ENCODE data around the gene ZCCHC7.

ZCCHC7 gene

GRCh38 chr9:37255944-37256862 lies 135.8 kb downstream of the ZCCHC7 start:
- Histone ChIP-seq H3K9me3 (ENCODE audit: control insufficient read depth in 5 of 5, low read length in 5 of 5) (no peaks in the 10 kb centered on the region), H3K27me3 (ENCODE audit: control insufficient read depth in 5 of 5, insufficient read depth in 4 of 5, low read length in 5 of 5) (no peaks in the 10 kb centered on the region), H3K4me1 (ENCODE audit: control insufficient read depth in 5 of 5, insufficient read depth in 5 of 5, low read length in 5 of 5) (no peaks in the 10 kb centered on the region), H3K4me3 (ENCODE audit: low read depth in 1 of 5, low read length in 5 of 5) (no peak overlapping the region), H3K36me3 (ENCODE audit: control insufficient read depth in 5 of 5, insufficient read depth in 5 of 5, low read length in 5 of 5) (peaks cover 0 to 7% (median 0%) of the 10 kb centered on the region in 5 donors), H3K9ac (ENCODE audit: low read length in 5 of 5) (no peak overlapping the region), H3K27ac (ENCODE audit: low read depth, low read length) (no peak overlapping the region)

GRCh38 chr9:37259951-37260350 lies 139.6 kb downstream of the ZCCHC7 start:
- Histone ChIP-seq H3K9me3 (ENCODE audit: control insufficient read depth in 5 of 5, low read length in 5 of 5) (no peaks in the 10 kb centered on the region), H3K9ac (ENCODE audit: low read length in 5 of 5) (no peak overlapping the region), H3K4me3 (ENCODE audit: low read depth in 1 of 5, low read length in 5 of 5) (no peak overlapping the region), H3K27me3 (ENCODE audit: control insufficient read depth in 5 of 5, insufficient read depth in 4 of 5, low read length in 5 of 5) (no peaks in the 10 kb centered on the region), H3K36me3 (ENCODE audit: control insufficient read depth in 5 of 5, insufficient read depth in 5 of 5, low read length in 5 of 5) (peaks cover 0 to 7% (median 0%) of the 10 kb centered on the region in 5 donors), H3K4me1 (ENCODE audit: control insufficient read depth in 5 of 5, insufficient read depth in 5 of 5, low read length in 5 of 5) (no peaks in the 10 kb centered on the region), H3K27ac (ENCODE audit: low read depth, low read length) (no peak overlapping the region)

DNA sequence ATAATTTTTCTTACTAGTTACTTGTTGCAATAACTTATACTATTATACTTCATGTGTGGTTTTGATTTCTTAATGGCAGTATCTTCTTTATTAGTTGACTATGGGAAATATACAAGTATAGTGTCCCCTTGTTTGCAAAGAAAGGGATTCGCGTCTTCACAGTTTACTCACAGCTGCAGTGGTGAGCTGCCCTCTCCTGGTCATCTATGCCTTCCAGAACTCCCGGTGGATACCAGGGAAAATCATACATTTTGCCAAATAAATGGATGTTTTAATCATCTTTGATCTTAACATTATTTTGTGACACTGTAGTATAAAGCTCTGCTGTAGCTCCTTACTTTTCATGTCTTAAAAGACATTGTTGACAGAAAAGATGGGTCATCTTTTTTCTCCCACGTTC lies 142.0 kb downstream of the ZCCHC7 start:
- H3K4me3 ChIP-seq (ENCODE audit: low read depth in 1 of 5, low read length in 5 of 5), result no peak overlapping the region
- peaks cover 0 to 7% (median 0%) of the 10 kb centered on the region in 5 donors for H3K36me3 ChIP-seq (ENCODE audit: control insufficient read depth in 5 of 5, insufficient read depth in 5 of 5, low read length in 5 of 5)
- no peak overlapping the region for H3K9ac ChIP-seq (ENCODE audit: low read length in 5 of 5)
- no peaks in the 10 kb centered on the region for H3K4me1 ChIP-seq (ENCODE audit: control insufficient read depth in 5 of 5, insufficient read depth in 5 of 5, low read length in 5 of 5)
- no peaks in the 10 kb centered on the region for H3K9me3 ChIP-seq (ENCODE audit: control insufficient read depth in 5 of 5, low read length in 5 of 5)
- no peaks in the 10 kb centered on the region for H3K27me3 ChIP-seq (ENCODE audit: control insufficient read depth in 5 of 5, insufficient read depth in 4 of 5, low read length in 5 of 5)
- H3K27ac ChIP-seq (ENCODE audit: low read depth, low read length), result no peak overlapping the region

- no peak overlapping the region for H3K27ac ChIP-seq (ENCODE audit: low read depth, low read length)
- H3K4me1 ChIP-seq (ENCODE audit: control insufficient read depth in 5 of 5, insufficient read depth in 5 of 5, low read length in 5 of 5), result no peaks in the 10 kb centered on the region
- H3K9ac ChIP-seq (ENCODE audit: low read length in 5 of 5), result no peak overlapping the region
- peaks cover 0 to 7% (median 0%) of the 10 kb centered on the region in 5 donors for H3K36me3 ChIP-seq (ENCODE audit: control insufficient read depth in 5 of 5, insufficient read depth in 5 of 5, low read length in 5 of 5)
- no peaks in the 10 kb centered on the region for H3K9me3 ChIP-seq (ENCODE audit: control insufficient read depth in 5 of 5, low read length in 5 of 5)
- no peaks in the 10 kb centered on the region for H3K27me3 ChIP-seq (ENCODE audit: control insufficient read depth in 5 of 5, insufficient read depth in 4 of 5, low read length in 5 of 5)
- H3K4me3 ChIP-seq (ENCODE audit: low read depth in 1 of 5, low read length in 5 of 5), result no peak overlapping the region
These were observed 144.2 kb downstream of the ZCCHC7 start for GRCh38 chr9:37264539-37264938.

- Histone ChIP-seq H3K9ac (ENCODE audit: low read length in 5 of 5) (no peak overlapping the region), H3K36me3 (ENCODE audit: control insufficient read depth in 5 of 5, insufficient read depth in 5 of 5, low read length in 5 of 5) (no peaks in the 10 kb centered on the region), H3K9me3 (ENCODE audit: control insufficient read depth in 5 of 5, low read length in 5 of 5) (no peaks in the 10 kb centered on the region), H3K27me3 (ENCODE audit: control insufficient read depth in 5 of 5, insufficient read depth in 4 of 5, low read length in 5 of 5) (no peaks in the 10 kb centered on the region), H3K4me1 (ENCODE audit: control insufficient read depth in 5 of 5, insufficient read depth in 5 of 5, low read length in 5 of 5) (no peaks in the 10 kb centered on the region), H3K27ac (ENCODE audit: low read depth, low read length) (no peak overlapping the region), H3K4me3 (ENCODE audit: low read depth in 1 of 5, low read length in 5 of 5) (no peak overlapping the region)
These were observed 146.3 kb downstream of the ZCCHC7 start for GRCh38 chr9:37266630-37267029.

DNA sequence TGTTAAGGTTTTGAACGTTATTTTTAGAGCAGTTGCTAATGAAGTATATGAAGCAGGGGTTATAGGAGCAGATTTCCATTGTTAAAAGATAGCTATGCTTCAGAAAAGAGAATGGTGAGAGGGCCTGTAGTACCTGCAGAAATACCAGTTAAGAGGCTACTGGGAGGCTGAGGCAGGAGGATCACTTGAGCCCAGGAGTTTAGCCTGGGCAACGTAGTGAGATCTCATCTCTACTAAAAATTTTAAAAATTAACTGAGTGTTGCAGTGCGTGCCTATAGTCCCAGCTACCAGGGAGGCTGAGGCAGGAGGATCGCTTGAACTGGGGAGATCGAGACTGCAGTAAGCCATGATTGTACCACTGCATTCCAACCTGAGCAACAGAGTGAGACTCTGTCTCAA lies 148.8 kb downstream of the ZCCHC7 start:
- Histone ChIP-seq H3K27me3 (ENCODE audit: control insufficient read depth in 5 of 5, insufficient read depth in 4 of 5, low read length in 5 of 5) (no peaks in the 10 kb centered on the region), H3K4me1 (ENCODE audit: control insufficient read depth in 5 of 5, insufficient read depth in 5 of 5, low read length in 5 of 5) (no peaks in the 10 kb centered on the region), H3K27ac (ENCODE audit: low read depth, low read length) (no peak overlapping the region)

DNA sequence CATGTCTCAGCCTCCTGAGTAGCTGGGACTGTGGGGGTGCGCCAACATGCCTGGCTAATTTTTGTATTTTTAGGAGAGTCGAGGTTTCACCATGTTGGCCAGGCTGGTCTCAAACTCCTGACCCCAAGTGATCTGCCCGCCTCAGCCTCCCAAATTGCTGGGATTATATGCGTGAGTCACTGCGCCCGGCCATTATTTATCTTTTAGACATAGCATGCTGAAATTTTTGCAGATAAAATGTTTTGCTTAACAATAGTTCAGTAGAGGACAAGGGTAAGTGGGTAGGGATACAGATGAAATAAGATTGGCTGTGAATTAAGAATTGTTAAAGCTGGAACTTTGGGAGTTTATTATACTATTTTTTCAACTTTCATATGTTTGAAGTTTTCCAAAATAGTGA lies 151.3 kb downstream of the ZCCHC7 start:
- Histone ChIP-seq H3K9me3 (ENCODE audit: control insufficient read depth in 5 of 5, low read length in 5 of 5) (peaks cover 0 to 4% (median 0%) of the 10 kb centered on the region in 5 donors), H3K27ac (ENCODE audit: low read depth, low read length) (no peak overlapping the region), H3K4me1 (ENCODE audit: control insufficient read depth in 5 of 5, insufficient read depth in 5 of 5, low read length in 5 of 5) (no peaks in the 10 kb centered on the region), H3K36me3 (ENCODE audit: control insufficient read depth in 5 of 5, insufficient read depth in 5 of 5, low read length in 5 of 5) (no peaks in the 10 kb centered on the region), H3K4me3 (ENCODE audit: low read depth in 1 of 5, low read length in 5 of 5) (no peak overlapping the region), H3K9ac (ENCODE audit: low read length in 5 of 5) (no peak overlapping the region), H3K27me3 (ENCODE audit: control insufficient read depth in 5 of 5, insufficient read depth in 4 of 5, low read length in 5 of 5) (no peaks in the 10 kb centered on the region)

More for the DNA sequence above, 148.8 kb downstream of the ZCCHC7 start:
- H3K9me3 ChIP-seq (ENCODE audit: control insufficient read depth in 5 of 5, low read length in 5 of 5), result peaks cover 0 to 4% (median 0%) of the 10 kb centered on the region in 5 donors
- no peak overlapping the region for H3K9ac ChIP-seq (ENCODE audit: low read length in 5 of 5)
- no peak overlapping the region for H3K4me3 ChIP-seq (ENCODE audit: low read depth in 1 of 5, low read length in 5 of 5)
- no peaks in the 10 kb centered on the region for H3K36me3 ChIP-seq (ENCODE audit: control insufficient read depth in 5 of 5, insufficient read depth in 5 of 5, low read length in 5 of 5)

DNA sequence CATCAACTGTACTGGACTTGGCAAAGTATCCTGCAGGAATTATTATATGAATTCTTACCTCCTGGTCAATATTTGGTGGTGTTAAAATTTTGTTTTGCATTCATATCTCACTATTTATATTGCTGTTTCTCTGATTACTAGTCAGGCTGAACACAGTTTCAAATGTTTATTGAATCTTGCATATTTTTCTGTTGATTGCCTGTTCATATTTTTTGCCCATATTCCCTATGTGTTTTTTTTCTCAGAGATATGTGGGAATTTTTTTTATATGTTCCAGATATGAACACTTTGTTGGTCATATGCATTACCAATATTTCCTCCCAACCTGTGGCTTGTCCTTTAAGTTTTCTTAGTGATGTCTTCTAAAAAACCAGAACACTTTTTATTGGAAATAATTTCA lies 153.2 kb downstream of the ZCCHC7 start:
- Histone ChIP-seq H3K4me3 (ENCODE audit: low read depth in 1 of 5, low read length in 5 of 5) (no peak overlapping the region), H3K36me3 (ENCODE audit: control insufficient read depth in 5 of 5, insufficient read depth in 5 of 5, low read length in 5 of 5) (no peaks in the 10 kb centered on the region), H3K4me1 (ENCODE audit: control insufficient read depth in 5 of 5, insufficient read depth in 5 of 5, low read length in 5 of 5) (no peaks in the 10 kb centered on the region), H3K27ac (ENCODE audit: low read depth, low read length) (no peak overlapping the region), H3K9ac (ENCODE audit: low read length in 5 of 5) (no peak overlapping the region), H3K9me3 (ENCODE audit: control insufficient read depth in 5 of 5, low read length in 5 of 5) (peaks cover 0 to 4% (median 0%) of the 10 kb centered on the region in 5 donors), H3K27me3 (ENCODE audit: control insufficient read depth in 5 of 5, insufficient read depth in 4 of 5, low read length in 5 of 5) (no peaks in the 10 kb centered on the region)

DNA sequence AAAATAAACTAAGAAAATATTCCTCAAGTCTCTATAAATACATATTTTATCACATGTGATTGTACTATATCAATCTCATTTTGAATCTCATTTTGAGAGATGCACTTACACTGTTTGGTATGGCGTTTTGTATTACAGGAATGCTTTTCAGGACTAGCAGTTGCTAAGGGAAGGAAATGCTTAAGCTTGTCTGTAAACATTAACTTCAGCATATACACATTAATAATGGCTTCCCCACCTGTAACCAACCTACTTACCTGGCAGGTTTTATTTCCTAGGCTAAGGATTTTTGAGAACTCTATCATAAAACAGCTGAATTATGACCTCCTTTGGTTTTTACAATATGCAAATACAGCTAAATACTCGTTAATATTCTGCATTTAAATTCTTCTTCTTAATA lies 161.2 kb downstream of the ZCCHC7 start:
- H3K36me3 ChIP-seq (ENCODE audit: control insufficient read depth in 5 of 5, insufficient read depth in 5 of 5, low read length in 5 of 5), result no peaks in the 10 kb centered on the region
- H3K9ac ChIP-seq (ENCODE audit: low read length in 5 of 5), result no peak overlapping the region
- H3K27ac ChIP-seq (ENCODE audit: low read depth, low read length), result no peak overlapping the region
- H3K4me3 ChIP-seq (ENCODE audit: low read depth in 1 of 5, low read length in 5 of 5), result no peak overlapping the region
- no peaks in the 10 kb centered on the region for H3K9me3 ChIP-seq (ENCODE audit: control insufficient read depth in 5 of 5, low read length in 5 of 5)
- no peaks in the 10 kb centered on the region for H3K27me3 ChIP-seq (ENCODE audit: control insufficient read depth in 5 of 5, insufficient read depth in 4 of 5, low read length in 5 of 5)
- H3K4me1 ChIP-seq (ENCODE audit: control insufficient read depth in 5 of 5, insufficient read depth in 5 of 5, low read length in 5 of 5), result peaks cover 0 to 3% (median 0%) of the 10 kb centered on the region in 5 donors

GRCh38 chr9:37283730-37284325 lies 163.5 kb downstream of the ZCCHC7 start:
- H3K4me1 ChIP-seq (ENCODE audit: control insufficient read depth in 5 of 5, insufficient read depth in 5 of 5, low read length in 5 of 5), result peaks cover 0 to 3% (median 0%) of the 10 kb centered on the region in 5 donors
- no peak overlapping the region for H3K9ac ChIP-seq (ENCODE audit: low read length in 5 of 5)
- no peak overlapping the region for H3K27ac ChIP-seq (ENCODE audit: low read depth, low read length)
- no peaks in the 10 kb centered on the region for H3K9me3 ChIP-seq (ENCODE audit: control insufficient read depth in 5 of 5, low read length in 5 of 5)
- no peaks in the 10 kb centered on the region for H3K36me3 ChIP-seq (ENCODE audit: control insufficient read depth in 5 of 5, insufficient read depth in 5 of 5, low read length in 5 of 5)
- H3K4me3 ChIP-seq (ENCODE audit: low read depth in 1 of 5, low read length in 5 of 5), result no peak overlapping the region
- H3K27me3 ChIP-seq (ENCODE audit: control insufficient read depth in 5 of 5, insufficient read depth in 4 of 5, low read length in 5 of 5), result no peaks in the 10 kb centered on the region
